Activated T-helper 17 cell treated with anti-CD3 and anti-CD28 coated beads, Interleukin-2, amount 50 U/mL, for 72 hours (primary cell): ENCODE measurements around the gene IGF2BP1. TPM values are rescaled to one million over a fixed set of nuclear protein-coding genes. Genes with fewer than 3 reads are reported as not detected.

Source experiments
- ATAC-seq: fragments of 150-1000 bp; cut with Tn5 transposase; replicated peaks from 2 replicates; pipeline ENCODE4 v1.10.0; 2021; ENCODE audit warnings: mild to moderate bottlenecking, moderate library complexity
- H3K27ac Mint-ChIP-seq: one replicate; pipeline ENCODE4 v1.8.0; 2022; ENCODE audit warnings: mixed read lengths
- H3K27me3 Mint-ChIP-seq: one replicate; pipeline ENCODE4 v1.8.0; 2022; ENCODE audit warnings: mixed read lengths
- H3K36me3 Mint-ChIP-seq: one replicate; pipeline ENCODE4 v1.8.0; 2022; ENCODE audit warnings: low read depth, mild to moderate bottlenecking, mixed read lengths
- H3K4me1 Mint-ChIP-seq: one replicate; pipeline ENCODE4 v1.8.0; 2022; ENCODE audit warnings: mixed read lengths
- H3K4me3 Mint-ChIP-seq: one replicate; pipeline ENCODE4 v1.8.0; 2022; ENCODE audit warnings: mild to moderate bottlenecking, mixed read lengths
- H3K9me3 Mint-ChIP-seq: one replicate; pipeline ENCODE4 v1.8.0; 2022; ENCODE audit warnings: mixed read lengths
- total RNA-seq, 2 donors: library from RNA; stranded (reverse); gene quantifications; one replicate each; pipeline ENCODE4 v1.2.3, GENCODE V29; 2022

The IGF2BP1 gene
- total RNA-seq, 2 donors from 2014 or later: 0.63 TPM; not detected in 1

DNA sequence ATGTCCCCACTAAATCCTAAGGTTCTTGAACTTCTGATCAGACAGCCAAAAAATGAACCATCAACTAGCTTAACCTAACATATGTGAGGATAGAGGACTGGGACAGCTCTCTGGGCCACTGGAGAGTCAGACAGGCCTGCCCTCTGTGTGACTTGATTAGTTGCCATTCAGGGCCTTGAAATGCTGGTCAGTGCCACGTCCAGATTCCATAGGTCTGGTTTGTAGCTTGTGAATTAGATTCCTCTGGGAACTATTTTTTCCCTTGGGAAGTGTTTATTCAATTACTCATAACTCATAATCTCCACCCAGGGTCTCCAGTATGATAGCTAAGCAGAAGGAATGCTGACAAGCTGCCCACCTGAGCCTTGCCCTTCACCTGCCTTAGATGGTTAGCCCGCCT lies 48.2 kb downstream of the IGF2BP1 start:
- H3K27ac Mint-ChIP-seq: no peak overlapping the region
- ATAC-seq: no peak

DNA sequence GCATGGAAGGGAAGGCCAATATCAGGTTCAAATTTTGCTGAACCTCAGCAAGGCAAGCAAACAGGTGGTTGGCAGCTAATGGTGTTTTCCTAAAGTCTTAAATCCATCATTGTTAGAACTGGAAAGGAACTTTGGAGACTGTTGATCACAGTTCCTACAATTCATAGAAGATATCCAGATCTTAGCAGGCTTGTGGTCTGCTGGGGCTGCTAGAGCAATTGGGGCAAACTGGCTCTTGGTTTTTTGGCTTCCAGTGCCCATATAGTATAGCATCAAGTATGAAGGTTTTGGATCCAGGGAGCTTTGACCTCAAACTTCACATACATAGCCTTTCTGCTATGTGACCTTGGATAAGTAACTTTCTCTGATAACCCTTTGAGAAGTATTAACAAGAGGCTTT lies 49.7 kb downstream of the IGF2BP1 start:
- Mint-ChIP-seq H3K4me1 (no peaks in the 10 kb centered on the region), H3K27ac (no peak overlapping the region), H3K9me3 (no peaks in the 10 kb centered on the region), H3K4me3 (no peak overlapping the region), H3K36me3 (no peaks in the 10 kb centered on the region), H3K27me3 (peaks cover 13% of the 10 kb centered on the region)
- ATAC-seq: no peak

More for the DNA sequence above, 48.2 kb downstream of the IGF2BP1 start:
- no peaks in the 10 kb centered on the region for H3K9me3 Mint-ChIP-seq
- H3K4me1 Mint-ChIP-seq: no peaks in the 10 kb centered on the region
- no peak overlapping the region for H3K4me3 Mint-ChIP-seq
- H3K27me3 Mint-ChIP-seq: peaks cover 15% of the 10 kb centered on the region
- H3K36me3 Mint-ChIP-seq: no peaks in the 10 kb centered on the region

DNA sequence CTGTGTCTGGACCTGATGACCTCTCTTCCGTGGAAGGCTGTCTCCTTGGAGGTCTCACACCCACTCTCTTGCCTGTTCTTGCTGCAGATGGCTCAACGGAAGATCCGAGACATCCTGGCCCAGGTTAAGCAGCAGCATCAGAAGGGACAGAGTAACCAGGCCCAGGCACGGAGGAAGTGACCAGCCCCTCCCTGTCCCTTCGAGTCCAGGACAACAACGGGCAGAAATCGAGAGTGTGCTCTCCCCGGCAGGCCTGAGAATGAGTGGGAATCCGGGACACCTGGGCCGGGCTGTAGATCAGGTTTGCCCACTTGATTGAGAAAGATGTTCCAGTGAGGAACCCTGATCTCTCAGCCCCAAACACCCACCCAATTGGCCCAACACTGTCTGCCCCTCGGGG lies 52.1 kb downstream of the IGF2BP1 start:
- peaks cover 13% of the 10 kb centered on the region for H3K27me3 Mint-ChIP-seq
- no peak overlapping the region for H3K27ac Mint-ChIP-seq
- no peak for ATAC-seq
- H3K4me1 Mint-ChIP-seq: no peaks in the 10 kb centered on the region
- no peak overlapping the region for H3K4me3 Mint-ChIP-seq
- no peaks in the 10 kb centered on the region for H3K9me3 Mint-ChIP-seq
- H3K36me3 Mint-ChIP-seq: no peaks in the 10 kb centered on the region

DNA sequence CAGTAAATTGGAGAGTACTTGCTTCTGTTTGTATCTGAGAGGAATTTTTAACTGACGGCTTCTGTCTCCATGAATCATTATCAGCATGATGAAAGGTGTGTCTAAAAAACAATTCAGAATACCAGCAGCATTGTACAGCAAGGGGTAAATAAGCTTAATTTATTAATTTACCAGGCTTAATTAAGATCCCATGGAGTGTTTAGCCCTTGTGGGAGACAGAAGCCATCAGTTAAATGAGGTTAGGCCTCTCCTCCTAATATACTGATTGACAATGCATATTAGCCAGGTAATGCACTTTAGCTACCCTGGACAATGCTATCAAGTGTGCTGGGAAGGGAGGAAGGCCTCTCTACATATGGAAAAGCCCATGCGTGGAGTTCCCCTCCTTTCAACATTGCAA lies 53.4 kb downstream of the IGF2BP1 start:
- Mint-ChIP-seq H3K4me3 (no peak overlapping the region), H3K27me3 (peaks cover 17% of the 10 kb centered on the region), H3K36me3 (no peaks in the 10 kb centered on the region), H3K4me1 (no peaks in the 10 kb centered on the region), H3K9me3 (no peaks in the 10 kb centered on the region), H3K27ac (no peak overlapping the region)
- ATAC-seq: no peak

DNA sequence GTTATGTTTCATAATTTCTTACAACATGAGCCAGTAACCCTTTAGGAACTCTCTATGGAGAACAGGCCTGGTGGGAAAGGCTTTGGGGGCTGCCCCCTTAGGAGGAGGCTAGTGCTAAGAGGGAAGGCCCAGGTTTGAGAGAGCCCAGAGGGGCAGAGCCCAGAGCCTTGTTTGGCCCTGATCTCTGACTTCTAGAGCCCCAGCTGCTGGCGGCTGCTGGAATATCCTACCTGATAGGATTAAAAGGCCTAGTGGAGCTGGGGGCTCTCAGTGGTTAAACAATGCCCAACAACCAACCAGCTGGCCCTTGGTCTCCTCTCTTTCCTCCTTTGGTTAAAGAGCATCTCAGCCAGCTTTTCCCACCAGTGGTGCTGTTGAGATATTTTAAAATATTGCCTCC lies 54.1 kb downstream of the IGF2BP1 start:
- H3K9me3 Mint-ChIP-seq: no peaks in the 10 kb centered on the region
- no peak for ATAC-seq
- peaks cover 21% of the 10 kb centered on the region for H3K27me3 Mint-ChIP-seq
- H3K4me3 Mint-ChIP-seq: no peak overlapping the region
- no peak overlapping the region for H3K27ac Mint-ChIP-seq
- no peaks in the 10 kb centered on the region for H3K36me3 Mint-ChIP-seq
- no peaks in the 10 kb centered on the region for H3K4me1 Mint-ChIP-seq

DNA sequence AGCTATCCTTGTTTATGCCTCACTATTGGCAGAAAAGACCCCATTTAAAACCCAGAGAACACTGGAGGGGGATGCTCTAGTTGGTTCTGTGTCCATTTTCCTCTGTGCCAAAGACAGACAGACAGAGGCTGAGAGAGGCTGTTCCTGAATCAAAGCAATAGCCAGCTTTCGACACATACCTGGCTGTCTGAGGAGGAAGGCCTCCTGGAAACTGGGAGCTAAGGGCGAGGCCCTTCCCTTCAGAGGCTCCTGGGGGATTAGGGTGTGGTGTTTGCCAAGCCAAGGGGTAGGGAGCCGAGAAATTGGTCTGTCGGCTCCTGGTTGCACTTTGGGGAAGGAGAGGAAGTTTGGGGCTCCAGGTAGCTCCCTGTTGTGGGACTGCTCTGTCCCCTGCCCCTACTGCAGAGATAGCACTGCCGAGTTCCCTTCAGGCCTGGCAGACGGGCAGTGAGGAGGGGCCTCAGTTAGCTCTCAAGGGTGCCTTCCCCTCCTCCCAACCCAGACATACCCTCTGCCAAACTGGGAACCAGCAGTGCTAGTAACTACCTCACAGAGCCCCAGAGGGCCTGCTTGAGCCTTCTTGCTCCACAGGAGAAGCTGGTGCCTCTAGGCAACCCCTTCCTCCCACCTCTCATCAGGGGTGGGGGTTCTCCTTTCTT lies 56.1 kb downstream of the IGF2BP1 start:
- Mint-ChIP-seq H3K36me3 (no peaks in the 10 kb centered on the region), H3K27me3 (peaks cover 21% of the 10 kb centered on the region), H3K4me3 (no peak overlapping the region), H3K27ac (no peak overlapping the region), H3K9me3 (no peaks in the 10 kb centered on the region), H3K4me1 (no peaks in the 10 kb centered on the region)
- no peak for ATAC-seq

DNA sequence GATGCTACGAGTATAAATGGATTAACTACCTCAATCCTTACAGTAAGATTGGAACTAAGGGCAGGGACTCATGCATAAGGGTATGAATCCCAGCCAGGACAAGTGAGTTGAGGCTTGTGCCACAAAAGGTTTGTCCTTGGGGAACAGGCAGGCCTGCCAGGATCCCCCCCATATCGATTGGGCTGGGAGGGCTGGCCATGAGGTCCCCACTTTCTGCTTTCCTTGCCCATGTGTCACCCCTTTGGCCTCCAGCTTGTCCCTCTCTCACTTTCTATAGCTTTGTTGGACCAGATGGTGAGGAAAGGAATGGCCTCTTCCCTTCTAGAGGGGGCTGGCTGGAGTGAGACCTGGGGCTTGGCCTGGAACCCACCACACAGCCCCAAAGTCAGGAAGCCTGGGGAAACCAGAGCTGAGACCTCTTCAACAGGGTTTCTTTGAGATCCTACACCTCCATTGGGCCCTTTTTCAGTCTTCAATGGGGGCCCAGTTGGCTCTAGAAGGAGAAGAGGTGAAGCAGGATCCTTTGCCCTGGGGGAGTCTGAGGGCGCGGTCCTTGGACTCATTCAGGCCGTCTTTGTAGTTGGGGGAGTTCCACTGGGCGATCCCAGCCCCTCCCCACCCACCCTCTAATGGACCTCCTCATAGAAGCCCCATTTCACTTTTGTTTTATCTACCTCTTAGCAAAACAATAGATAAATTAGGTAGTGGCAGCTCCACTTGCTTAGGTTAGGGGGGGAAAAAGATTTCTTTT lies 57.3 kb downstream of the IGF2BP1 start:
- Mint-ChIP-seq H3K4me3 (no peak overlapping the region), H3K27ac (no peak overlapping the region), H3K36me3 (no peaks in the 10 kb centered on the region), H3K4me1 (no peaks in the 10 kb centered on the region), H3K9me3 (no peaks in the 10 kb centered on the region), H3K27me3 (peaks cover 21% of the 10 kb centered on the region)
- no peak for ATAC-seq

DNA sequence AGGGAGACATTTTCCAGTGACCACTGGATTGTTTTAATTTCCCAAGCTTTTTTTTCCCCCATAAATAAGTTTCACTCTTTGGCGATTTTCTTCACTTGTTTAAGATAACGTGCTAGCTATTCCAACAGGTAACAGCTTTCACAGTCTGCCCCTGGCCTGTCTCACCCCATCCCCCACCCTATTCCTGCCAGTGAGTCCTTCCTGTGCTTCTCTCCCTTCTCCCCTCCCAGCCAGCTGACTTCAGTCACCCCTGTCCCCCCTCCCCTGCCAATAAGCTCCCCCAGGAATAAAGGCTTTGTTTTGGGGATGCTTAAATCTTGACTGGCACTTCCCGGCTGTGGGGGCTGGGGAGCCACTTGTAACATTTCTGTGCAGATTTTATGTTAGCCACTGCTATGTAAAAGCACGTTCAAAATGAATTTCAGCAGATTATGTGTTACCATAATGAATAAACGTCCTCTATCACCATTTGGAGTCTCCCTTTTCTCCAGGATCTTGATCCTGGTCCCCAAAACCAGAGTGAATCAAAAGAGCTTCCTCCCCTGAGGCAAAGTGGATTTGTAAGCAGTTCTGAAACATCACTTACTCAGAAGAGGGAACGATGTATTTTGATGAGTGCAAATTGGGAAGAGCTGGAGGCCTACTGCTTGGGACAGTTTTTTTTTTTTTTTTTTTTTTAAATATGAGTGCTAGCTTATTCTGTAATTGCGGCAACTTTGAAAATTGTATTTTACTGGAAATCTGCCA lies 58.2 kb downstream of the IGF2BP1 start:
- H3K4me3 Mint-ChIP-seq: no peak overlapping the region
- no peaks in the 10 kb centered on the region for H3K9me3 Mint-ChIP-seq
- H3K27me3 Mint-ChIP-seq: peaks cover 21% of the 10 kb centered on the region
- no peaks in the 10 kb centered on the region for H3K4me1 Mint-ChIP-seq
- H3K27ac Mint-ChIP-seq: no peak overlapping the region
- H3K36me3 Mint-ChIP-seq: no peaks in the 10 kb centered on the region
- ATAC-seq: no peak

DNA sequence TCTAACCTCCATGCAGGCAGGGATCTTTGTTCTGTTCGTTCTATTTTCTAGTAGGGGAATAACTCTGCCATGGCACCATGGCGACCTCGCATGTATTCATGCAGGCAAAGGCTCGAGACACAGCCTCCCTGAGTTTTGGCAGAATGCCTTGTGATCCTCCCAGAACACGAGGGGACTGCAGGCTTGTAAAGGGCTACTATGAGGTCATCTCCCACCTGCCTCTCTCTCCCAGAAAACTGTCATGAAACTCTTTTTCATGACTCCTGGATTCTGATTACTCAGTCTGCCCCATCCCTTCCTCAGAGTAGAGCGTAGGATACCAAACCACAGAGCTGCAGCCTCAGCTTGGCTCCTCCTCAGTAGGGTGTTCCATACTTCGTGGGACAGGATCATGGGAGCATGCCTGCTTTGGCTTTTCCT lies 64.3 kb downstream of the IGF2BP1 start:
- H3K4me3 Mint-ChIP-seq: no peak overlapping the region
- no peak overlapping the region for H3K27ac Mint-ChIP-seq
- H3K4me1 Mint-ChIP-seq: no peaks in the 10 kb centered on the region
- H3K9me3 Mint-ChIP-seq: no peaks in the 10 kb centered on the region
- H3K27me3 Mint-ChIP-seq: peaks cover 4% of the 10 kb centered on the region
- no peaks in the 10 kb centered on the region for H3K36me3 Mint-ChIP-seq
- no peak for ATAC-seq

DNA sequence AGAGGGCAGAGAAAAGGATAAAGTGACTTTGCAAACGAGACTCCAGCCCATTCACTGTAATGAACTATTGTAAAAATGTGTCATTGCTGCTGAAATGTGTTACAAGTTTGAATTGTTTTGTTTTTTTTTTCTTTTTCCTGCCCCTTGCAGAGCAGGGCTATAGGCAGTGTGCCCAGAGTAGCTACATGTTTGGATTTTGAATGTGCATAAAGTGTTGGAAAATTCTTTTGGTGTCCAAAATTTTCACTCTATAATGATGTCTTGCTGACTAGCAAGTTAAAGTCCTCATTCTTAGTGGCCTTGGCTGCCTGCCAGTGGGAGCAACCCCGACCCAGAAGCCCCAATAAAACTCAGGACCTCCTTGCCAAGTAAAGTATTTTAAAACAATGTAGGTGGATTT lies 66.5 kb downstream of the IGF2BP1 start:
- no peak overlapping the region for H3K27ac Mint-ChIP-seq
- H3K4me1 Mint-ChIP-seq: no peaks in the 10 kb centered on the region
- H3K27me3 Mint-ChIP-seq: peaks cover 4% of the 10 kb centered on the region
- ATAC-seq: no peak
- no peaks in the 10 kb centered on the region for H3K9me3 Mint-ChIP-seq
- no peaks in the 10 kb centered on the region for H3K36me3 Mint-ChIP-seq
- H3K4me3 Mint-ChIP-seq: no peak overlapping the region

DNA sequence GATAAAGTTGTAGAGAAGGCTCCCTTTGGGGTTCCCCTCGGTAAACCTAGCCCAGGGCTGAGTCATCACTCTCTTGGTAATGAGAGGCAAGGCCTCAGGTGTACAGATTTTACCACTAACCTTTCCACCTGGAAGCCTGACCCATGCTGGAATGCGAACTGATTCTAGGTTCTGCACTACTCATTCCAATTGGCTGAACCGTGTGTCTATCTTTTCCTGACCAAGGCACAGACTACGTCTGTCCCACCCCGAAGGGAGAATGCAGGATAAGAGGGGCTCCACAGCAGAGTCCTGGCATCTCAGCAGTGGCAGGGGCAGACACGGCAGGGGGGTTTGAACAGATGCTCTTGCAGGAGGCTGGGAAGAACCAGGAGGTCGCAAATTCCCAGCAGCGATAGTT lies 70.0 kb downstream of the IGF2BP1 start:
- Mint-ChIP-seq H3K27ac (no peak overlapping the region), H3K4me1 (no peaks in the 10 kb centered on the region), H3K9me3 (no peaks in the 10 kb centered on the region), H3K27me3 (no peaks in the 10 kb centered on the region), H3K36me3 (no peaks in the 10 kb centered on the region), H3K4me3 (no peak overlapping the region)
- no peak for ATAC-seq

DNA sequence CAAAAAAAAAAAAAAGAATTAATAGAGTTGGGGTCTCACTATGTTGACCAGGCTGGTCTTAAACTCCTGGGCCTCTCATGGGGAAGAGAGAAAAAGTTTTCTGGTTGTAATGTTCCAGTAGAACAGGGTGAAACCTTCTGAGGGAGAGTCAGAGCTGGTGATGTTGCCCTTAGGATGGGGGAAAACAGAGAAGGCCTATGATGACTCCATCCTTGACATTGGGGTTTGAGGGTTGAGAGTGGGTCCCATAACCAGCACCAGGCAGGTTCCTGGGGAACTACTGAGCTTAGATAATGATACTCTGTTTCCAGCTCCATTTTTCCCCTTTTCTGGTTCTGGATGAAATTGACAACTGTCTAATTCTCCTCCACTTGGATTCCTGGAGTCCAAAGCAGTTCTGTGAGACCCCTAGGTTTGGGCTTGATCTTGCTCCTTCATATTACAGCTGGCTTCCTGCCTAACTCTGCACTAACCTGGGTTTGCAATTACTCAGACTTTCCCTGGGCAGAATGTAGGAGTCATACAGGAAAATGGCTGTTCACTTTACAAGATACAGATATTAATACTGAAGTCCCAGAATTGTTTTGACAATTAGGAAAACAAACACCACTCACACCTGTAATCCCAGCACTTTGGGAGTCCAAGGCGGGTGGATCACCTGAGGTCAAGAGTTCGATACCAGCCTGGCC lies 72.5 kb downstream of the IGF2BP1 start:
- peak; percentile 24 for ATAC-seq
- no peaks in the 10 kb centered on the region for H3K27me3 Mint-ChIP-seq

DNA sequence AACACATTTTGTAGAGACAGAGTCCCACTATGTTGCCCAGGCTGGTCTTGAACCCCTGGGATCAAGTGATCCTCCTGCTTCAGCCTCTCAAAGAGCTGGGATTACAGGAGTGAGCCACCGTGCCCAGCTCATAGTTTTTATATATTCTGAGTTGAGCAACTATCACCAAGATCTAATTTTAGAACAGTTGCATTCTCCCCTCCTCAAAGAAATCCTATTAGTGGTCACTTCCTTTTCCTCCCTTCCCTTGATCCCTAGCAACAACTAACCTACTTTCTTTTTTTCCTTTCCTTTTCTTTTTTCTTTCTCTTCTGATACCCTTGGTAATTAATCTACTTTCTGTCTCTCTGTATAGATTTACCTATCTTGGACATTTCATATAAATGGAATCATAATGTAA lies 73.9 kb downstream of the IGF2BP1 start:
- no peak overlapping the region for H3K27ac Mint-ChIP-seq
- no peak for ATAC-seq
- no peaks in the 10 kb centered on the region for H3K36me3 Mint-ChIP-seq
- no peak overlapping the region for H3K4me3 Mint-ChIP-seq
- peaks cover 5% of the 10 kb centered on the region for H3K27me3 Mint-ChIP-seq
- no peaks in the 10 kb centered on the region for H3K4me1 Mint-ChIP-seq
- H3K9me3 Mint-ChIP-seq: no peaks in the 10 kb centered on the region

More for the DNA sequence above, 72.5 kb downstream of the IGF2BP1 start:
- no peak overlapping the region for H3K27ac Mint-ChIP-seq
- no peaks in the 10 kb centered on the region for H3K4me1 Mint-ChIP-seq
- no peaks in the 10 kb centered on the region for H3K36me3 Mint-ChIP-seq
- H3K4me3 Mint-ChIP-seq: no peak overlapping the region
- no peaks in the 10 kb centered on the region for H3K9me3 Mint-ChIP-seq

DNA sequence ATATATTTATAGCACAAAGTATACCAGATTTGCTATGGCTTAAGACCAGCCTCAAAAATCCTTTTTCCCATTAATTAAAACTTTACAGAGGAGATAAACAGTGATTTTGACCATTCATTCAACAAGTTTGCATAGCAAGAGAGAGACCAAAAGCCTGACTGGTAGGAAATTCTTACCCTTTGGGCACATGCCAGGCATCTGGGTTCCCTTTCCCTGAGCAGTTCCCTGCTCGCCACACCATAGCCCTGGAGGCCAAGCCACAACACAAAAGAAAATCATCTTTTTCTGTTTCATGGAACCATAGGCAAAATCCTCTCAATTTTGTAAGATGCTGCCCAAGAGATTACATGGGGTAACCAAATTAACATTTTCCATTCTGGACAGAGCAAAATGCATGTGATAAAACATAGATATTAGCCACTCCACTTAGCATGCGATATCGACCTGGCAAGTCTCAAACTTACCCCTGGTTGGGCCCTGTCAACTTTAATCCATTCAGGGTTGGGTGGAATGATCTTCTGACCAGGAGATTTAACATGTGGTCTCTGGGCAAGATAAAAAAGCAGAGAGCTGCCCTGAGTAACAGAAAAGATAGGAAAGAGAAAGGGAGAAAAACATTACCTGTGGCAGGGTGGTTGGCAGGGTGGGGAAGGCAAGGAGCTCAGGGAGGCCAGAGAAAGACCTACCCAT lies 77.8 kb downstream of the IGF2BP1 start:
- Mint-ChIP-seq H3K9me3 (no peaks in the 10 kb centered on the region), H3K4me1 (no peaks in the 10 kb centered on the region), H3K36me3 (no peaks in the 10 kb centered on the region), H3K4me3 (no peak overlapping the region), H3K27ac (no peak overlapping the region), H3K27me3 (peaks cover 26% of the 10 kb centered on the region)
- no peak for ATAC-seq
